Right renal pelvis (tissue), 4 donors: ENCODE measurements around the gene FBN2. TPM values are rescaled to one million over a fixed set of nuclear protein-coding genes. Genes with fewer than 3 reads are reported as not detected.

ENCODE experiments used
- DNase-seq, 4 donors: peaks; one replicate each; pipeline ENCODE4 v3.0.0-alpha.2; 2013; ENCODE audit warnings: low read depth in 4 of 4, low spot score in 3 of 4, missing footprints in 1 of 4
- polyA plus RNA-seq, 4 donors: library from polyadenylated mRNA; unstranded; fragments of 120-200 nt; gene quantifications; one replicate each; pipeline ENCODE4 v1.2.1, GENCODE V29; 2013; ENCODE audit not compliant: insufficient read length in 4 of 4

The FBN2 gene
- polyA plus RNA-seq, 4 donors, result 89.8 to 118 (median 95.7) TPM

GRCh38 chr5:128264564-128265360 is 273.3 kb downstream of the FBN2 start:
- DNase-seq, result no peak

GRCh38 chr5:128263357-128263756 is 274.7 kb downstream of the FBN2 start:
- DNase-seq, result no peak

- no peak for DNase-seq
Measured at GRCh38 chr5:128262911-128263310, 275.1 kb downstream of the FBN2 start.

- DNase-seq, result peak in 1 of 4 donors; percentile 18
Measured at GRCh38 chr5:128259607-128260021, 278.4 kb downstream of the FBN2 start.

GRCh38 chr5:128258372-128258771 is 279.7 kb downstream of the FBN2 start:
- no peak for DNase-seq

- no peak for DNase-seq
Measured at GRCh38 chr5:128257076-128257475, 281.0 kb downstream of the FBN2 start.

GRCh38 chr5:128254789-128255188 is 283.3 kb downstream of the FBN2 start:
- no peak for DNase-seq

- DNase-seq, result no peak
Measured at GRCh38 chr5:128253880-128254279, 284.2 kb downstream of the FBN2 start.

- no peak for DNase-seq
Measured at GRCh38 chr5:128253161-128253560, 284.9 kb downstream of the FBN2 start.

GRCh38 chr5:128252756-128253155 is 285.3 kb downstream of the FBN2 start:
- no peak for DNase-seq

- DNase-seq, result no peak
Measured at GRCh38 chr5:128252196-128252595, 285.8 kb downstream of the FBN2 start.

GRCh38 chr5:128245974-128246373 is 292.1 kb downstream of the FBN2 start:
- DNase-seq, result no peak

GRCh38 chr5:128243958-128244582 is 294.0 kb downstream of the FBN2 start:
- no peak for DNase-seq

GRCh38 chr5:128241051-128241695 is 296.9 kb downstream of the FBN2 start:
- DNase-seq, result no peak

- DNase-seq, result no peak
Measured at GRCh38 chr5:128237546-128237945, 300.5 kb downstream of the FBN2 start.

GRCh38 chr5:128237000-128237399 is 301.0 kb downstream of the FBN2 start:
- no peak for DNase-seq

GRCh38 chr5:128236334-128236733 is 301.7 kb downstream of the FBN2 start:
- no peak for DNase-seq

- DNase-seq, result no peak
Measured at GRCh38 chr5:128234928-128235641, 303.0 kb downstream of the FBN2 start.

- DNase-seq, result no peak
Measured at GRCh38 chr5:128228521-128228920, 309.5 kb downstream of the FBN2 start.

GRCh38 chr5:128228008-128228407 is 310.0 kb downstream of the FBN2 start:
- no peak for DNase-seq
